GM21737 (cell line): ENCODE results near the gene IL1RAP.
"Not testable (repeated sequence)": the region's sequence is repeated elsewhere in the genome, so short reads cannot be mapped to it uniquely, and the experiment has no call there.

Source experiments
- ATAC-seq: cut with Tn5 transposase; IDR thresholded peaks from one replicate; pipeline ENCODE4 v1.9.1; 2021; ENCODE audit warnings: mild to moderate bottlenecking, moderate library complexity; ENCODE audit not compliant: unreplicated experiment

Gene IL1RAP

GRCh38 chr3:190505381-190506003 lies 8.4 kb upstream of the IL1RAP start:
- ATAC-seq = no peak

DNA sequence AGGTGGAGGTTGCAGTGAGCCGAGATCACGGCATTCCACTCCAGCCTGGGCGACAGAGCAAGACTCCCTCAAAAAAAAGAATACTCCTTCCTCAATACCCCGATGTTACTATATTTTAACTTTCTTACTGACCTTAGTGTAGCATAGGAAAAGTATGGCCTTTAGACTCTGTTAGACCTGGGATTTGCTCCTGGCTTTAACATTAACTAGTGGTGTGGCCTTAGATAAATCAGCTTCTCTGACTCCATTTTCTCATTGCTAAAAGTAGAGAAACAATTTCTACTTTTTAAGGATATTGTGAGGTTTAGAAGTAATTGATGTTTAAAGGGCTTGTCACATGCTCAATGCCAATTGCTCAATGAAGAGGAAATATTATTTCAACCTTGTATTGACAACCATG lies 7.6 kb upstream of the IL1RAP start:
- ATAC-seq = no peak

GRCh38 chr3:190512666-190513065 lies 1.2 kb upstream of the IL1RAP start:
- no peak for ATAC-seq

DNA sequence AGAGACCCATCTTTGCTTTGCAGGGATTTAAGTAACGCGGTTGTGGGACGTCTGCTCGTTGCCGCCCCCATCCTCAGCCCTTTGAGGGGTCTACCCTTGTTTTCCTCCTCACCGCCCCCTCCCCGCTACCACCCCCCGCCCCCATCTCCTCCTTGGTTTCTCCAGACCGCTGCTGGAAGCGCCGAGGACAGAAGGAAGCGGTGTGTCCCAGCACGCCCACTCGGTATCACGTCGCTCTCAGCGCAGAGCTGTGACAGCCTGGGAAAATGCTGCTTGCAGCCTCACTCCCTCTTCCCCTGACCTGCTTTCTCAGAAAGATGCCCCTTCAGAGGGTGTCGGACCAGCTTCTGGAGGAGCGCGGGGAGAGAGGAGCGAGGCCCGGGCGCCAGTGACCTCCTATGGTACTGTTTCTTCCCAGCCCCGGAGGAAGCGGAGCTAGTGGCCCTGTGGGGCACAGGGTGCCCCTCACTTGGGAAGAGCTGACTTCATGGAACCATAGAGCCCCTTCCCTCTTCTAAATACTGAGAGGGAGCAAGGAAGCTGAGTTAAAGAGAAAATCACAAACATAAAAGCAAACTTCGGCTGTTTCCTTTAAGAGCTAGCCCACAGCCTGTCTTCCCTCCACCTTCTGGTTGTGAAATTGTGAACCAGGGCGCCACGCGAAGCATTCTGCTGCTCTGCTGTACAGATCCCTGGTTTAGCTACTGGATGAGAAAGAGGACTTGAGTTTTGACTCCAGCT lies 698 bp downstream of the IL1RAP start:
- no peak for ATAC-seq

DNA sequence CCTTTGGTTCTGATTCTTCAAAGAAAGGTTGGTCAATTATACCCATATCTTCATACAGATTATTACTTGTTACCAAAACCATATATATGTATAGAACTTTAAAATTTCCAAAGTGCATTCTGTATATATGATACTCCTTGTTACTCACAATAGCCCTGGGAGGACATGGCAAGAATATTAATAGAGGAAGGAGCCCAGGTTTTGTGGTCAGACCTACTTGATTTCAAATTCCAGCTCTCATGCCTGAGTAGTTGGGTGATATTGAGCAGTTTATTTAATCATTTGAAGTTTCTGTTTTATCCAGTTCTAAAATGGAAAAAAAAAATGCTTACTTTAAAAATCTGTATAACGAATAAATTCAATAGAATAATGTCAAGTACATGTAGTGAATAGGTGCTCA lies 2.5 kb downstream of the IL1RAP start:
- ATAC-seq = no peak

DNA sequence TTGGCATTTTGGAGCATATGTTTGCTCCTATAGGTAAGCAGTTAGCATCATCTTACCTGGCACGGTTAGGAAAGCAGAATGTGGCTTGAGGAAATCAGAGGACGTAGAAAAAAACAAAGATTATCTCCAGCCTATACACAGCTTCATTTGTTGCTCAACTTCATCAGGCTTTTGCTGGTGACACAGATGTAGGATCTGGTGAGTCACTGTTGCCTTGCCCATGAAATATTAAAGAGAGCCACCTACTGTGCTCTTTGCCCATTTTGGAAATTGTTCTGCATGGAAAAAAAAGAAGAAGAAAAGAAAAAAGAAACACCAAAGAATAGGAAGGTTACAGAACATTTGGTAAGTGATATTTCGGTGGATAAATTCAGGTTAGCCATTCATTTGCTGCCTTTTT lies 3.8 kb downstream of the IL1RAP start:
- ATAC-seq = no peak

- ATAC-seq = not testable (repeated sequence)
These were observed 4.6 kb downstream of the IL1RAP start for GRCh38 chr3:190518531-190518930.

- ATAC-seq = no peak
These were observed 6.0 kb downstream of the IL1RAP start for GRCh38 chr3:190519886-190520285.

DNA sequence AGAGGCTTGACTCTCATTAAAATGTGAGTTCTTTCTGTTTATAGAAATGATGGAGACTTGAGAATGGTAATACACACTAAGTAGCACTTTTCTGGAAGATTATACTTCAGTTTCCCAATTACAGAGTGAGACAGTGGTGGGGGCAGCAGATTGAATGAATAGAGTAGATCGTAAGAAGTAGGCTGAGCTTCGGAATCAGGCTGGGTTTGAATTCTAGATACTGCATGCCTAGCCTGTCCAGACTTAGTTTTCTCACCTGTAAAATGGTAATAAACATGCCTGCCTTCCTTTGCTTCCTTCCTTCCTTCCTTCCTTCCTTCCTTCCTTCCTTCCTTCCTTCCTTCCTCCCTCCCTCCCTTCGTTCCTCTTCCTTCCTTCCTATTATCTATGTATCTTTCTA lies 8.1 kb downstream of the IL1RAP start:
- ATAC-seq = no peak

DNA sequence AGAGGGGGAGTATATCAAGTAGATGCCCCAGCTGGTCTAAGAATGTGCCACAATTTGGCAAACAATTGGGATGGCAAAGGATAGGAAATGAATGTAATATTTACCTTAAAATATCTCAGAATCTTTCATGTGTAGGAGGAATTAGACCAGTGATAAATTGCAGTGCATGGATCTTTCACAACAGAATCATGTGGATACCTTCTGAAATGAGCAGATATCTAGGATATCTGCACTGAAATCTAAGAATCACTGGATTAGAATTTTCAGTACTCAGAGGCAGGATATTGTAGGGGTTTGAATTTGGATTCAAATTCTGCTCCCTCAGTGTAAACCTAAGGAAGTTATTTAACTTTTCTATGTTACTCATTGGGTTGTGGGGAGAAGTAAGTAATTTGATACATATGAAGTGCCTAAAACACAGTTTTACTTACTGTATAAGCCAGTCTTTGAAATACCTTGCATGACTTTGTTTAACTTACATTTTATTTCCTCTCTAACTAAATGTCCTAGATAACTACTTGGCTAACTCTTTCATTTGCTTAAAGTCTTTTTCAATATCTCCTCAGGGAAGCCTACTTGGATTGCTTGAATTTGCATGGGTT lies 8.8 kb downstream of the IL1RAP start:
- ATAC-seq = no peak

- no peak for ATAC-seq
These were observed 11.1 kb downstream of the IL1RAP start for GRCh38 chr3:190524942-190525341.

- no peak for ATAC-seq
These were observed 11.7 kb downstream of the IL1RAP start for GRCh38 chr3:190525634-190526033.

DNA sequence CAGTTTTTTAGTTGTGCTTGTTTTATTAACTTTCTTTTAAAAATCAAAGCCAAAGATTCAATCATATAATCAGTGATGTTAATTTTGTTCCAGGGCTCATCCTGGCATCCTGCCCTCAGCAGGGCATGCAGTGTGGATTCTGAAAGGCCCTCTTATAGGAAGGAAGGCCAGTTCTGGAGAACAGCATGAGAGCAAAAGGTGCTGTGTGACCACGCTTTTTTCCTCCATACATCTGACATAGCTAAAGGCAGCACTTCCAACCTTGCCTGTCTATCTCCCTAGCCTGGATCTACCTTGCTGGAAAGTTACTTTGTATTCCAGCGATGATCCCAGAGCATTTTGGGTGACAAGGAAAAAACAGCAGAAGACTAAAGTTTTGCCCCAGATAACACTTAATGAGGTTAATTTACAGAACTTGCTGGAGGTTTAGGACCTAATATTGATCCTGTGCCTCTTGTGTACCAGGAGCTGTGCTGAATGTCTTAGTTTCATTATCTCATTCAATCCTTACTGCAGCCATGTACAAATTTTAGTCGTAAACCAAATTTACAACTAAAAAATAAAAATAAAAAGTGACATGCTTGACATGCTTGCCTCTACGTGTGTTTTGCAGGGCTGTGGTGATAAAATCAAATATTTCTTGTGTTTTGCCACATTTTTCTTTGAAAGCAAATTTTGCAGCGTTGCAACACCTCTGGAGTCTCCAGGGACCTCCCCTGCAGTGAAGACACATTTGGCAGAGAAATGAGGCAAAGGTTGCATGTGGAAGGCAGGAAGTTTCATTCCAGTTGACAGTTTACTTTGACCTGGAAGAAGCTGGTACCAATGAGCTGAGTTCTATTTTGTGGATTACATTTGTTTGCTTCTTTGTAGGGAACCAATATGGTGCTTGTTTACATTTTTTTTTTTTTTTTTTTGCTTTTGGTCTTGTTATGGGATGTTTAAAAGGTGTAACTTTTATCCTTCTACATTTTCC lies 13.2 kb downstream of the IL1RAP start:
- ATAC-seq = no peak

- ATAC-seq = no peak
These were observed 14.8 kb downstream of the IL1RAP start for GRCh38 chr3:190528706-190529105.

DNA sequence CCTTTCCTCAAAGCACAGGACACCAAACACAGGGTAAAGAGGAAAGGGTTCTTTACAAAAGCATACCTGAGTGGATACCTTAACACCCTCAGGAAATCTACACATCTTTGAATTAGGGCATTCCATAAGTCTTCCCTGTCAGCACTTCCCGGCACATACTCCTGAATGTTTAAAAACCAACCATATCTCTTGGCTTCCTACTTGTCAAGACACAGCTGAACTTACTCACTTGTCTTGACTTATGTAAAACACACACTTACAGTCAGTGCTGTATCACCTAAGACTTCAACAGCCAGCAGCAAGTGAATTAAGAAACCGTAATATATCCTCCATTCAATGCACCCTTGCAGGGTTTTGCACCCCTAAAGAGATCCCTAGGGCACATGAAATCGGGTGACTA lies 17.5 kb downstream of the IL1RAP start:
- ATAC-seq = no peak

DNA sequence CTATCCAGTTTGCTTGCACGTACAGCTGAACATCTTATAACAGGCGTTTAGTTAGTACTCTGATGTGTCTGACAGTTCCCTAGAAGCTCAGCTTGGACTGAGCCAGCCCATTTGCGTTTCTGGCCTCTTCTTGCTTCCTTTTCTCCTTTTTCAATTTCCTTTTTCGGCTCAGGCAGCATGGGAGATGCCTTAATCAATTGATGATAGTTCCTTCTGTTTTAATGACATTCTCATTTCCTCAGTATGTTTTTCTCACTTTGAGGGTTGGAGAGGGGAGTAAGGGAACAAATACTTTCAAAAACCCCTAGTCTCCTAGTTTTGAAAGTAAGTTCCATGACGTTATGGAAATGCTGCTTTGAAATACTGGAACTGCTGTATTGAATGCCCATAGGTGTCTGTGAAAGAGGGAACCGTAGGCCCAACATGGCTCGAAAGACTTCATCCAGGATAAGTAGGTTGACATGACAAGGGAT lies 18.9 kb downstream of the IL1RAP start:
- no peak for ATAC-seq

- ATAC-seq = no peak
These were observed 19.8 kb downstream of the IL1RAP start for GRCh38 chr3:190533511-190534281.

- no peak for ATAC-seq
These were observed 20.5 kb downstream of the IL1RAP start for GRCh38 chr3:190534386-190534785.

DNA sequence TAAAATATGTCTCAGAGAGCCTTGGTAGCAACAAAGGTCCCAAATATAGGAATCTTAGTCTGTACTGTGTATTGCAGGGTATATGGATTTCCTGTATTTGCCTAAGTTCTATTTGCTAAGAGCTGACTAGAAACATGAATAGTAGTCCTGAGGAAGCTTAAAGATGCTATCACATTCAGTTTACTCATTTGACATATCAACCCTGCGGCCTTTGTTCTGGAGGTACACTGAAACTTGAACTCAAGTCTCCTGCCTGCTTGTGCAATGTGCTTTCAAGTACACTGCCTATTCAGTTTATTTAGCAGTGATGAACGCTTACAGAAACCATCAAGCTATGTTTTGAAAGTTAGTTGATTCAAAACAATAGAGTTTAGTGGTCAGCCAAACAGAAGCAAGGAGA lies 21.1 kb downstream of the IL1RAP start:
- no peak for ATAC-seq

- ATAC-seq = no peak
These were observed 23.3 kb downstream of the IL1RAP start for GRCh38 chr3:190537146-190537545.
